ENCODE results near the gene SIGLEC15.

The SIGLEC15 gene

DNA sequence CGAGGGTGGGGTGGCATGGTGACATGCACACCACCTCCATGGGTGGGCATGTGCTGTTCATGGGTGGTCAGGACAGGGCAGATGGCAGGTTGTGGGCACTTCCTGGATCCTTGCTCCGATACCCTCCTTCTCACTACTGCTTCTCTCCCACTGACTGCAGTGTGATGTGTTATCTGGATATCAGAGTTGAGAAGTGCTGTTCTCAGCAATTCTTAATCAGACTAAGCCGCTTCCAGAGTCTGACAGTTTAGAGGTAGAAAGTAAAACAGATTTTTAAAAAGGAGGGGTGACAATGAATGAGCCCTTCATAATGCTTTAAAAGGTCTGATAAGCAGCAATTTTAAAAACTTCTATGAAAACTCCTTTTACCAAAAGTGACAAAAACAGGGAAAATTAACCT, 33.9 kb downstream of the SIGLEC15 start:
- H3K23ac ChIP-seq (ENCODE audit: low read length), result no peak overlapping the region
- no peaks in the 10 kb centered on the region for H3K79me1 ChIP-seq (ENCODE audit: low read length)
- no peaks in the 10 kb centered on the region for H3K36me3 ChIP-seq (ENCODE audit: control insufficient read depth, insufficient read depth, low read length)
- no peak overlapping the region for H2BK15ac ChIP-seq (replicated peaks; ENCODE audit: low read depth)
- no peak overlapping the region for H2BK5ac ChIP-seq (ENCODE audit: low read length)
- no peak overlapping the region for H3K9ac ChIP-seq (ENCODE audit: low read length)
- H3K4me3 ChIP-seq (ENCODE audit: low read length), result no peak overlapping the region
- no peaks in the 10 kb centered on the region for H3K79me2 ChIP-seq (ENCODE audit: control insufficient read depth, insufficient read depth, low read length)
- DNase-seq, result no peak
- H3K4ac ChIP-seq (ENCODE audit: low read depth, low read length), result no peak overlapping the region
- H2BK120ac ChIP-seq (ENCODE audit: low read depth, low read length), result no peak overlapping the region
- no peak overlapping the region for H3K27ac ChIP-seq (ENCODE audit: low read depth, low read length)
- no peak overlapping the region for H4K8ac ChIP-seq (ENCODE audit: low read depth, low read length)
- no peaks in the 10 kb centered on the region for H3K27me3 ChIP-seq (ENCODE audit: insufficient read depth, low read length, poor library complexity)
- WGBS (ENCODE audit: extremely low coverage, insufficient coverage, low lambda C conversion rate), result no CpG with 5 or more reads among the region's 3 CpGs
- H4K5ac ChIP-seq (ENCODE audit: low read length), result no peak overlapping the region
- H3K56ac ChIP-seq (ENCODE audit: low read length), result no peak overlapping the region
- no peaks in the 10 kb centered on the region for H3K4me1 ChIP-seq (ENCODE audit: control insufficient read depth, low read depth, low read length)
- no peak overlapping the region for H3K4me2 ChIP-seq (ENCODE audit: low read length)
- H3K18ac ChIP-seq (ENCODE audit: low read length), result no peak overlapping the region
- H2AK5ac ChIP-seq (ENCODE audit: low read length), result no peak overlapping the region

GRCh38 chr18:45860492-45860891, 35.0 kb downstream of the SIGLEC15 start:
- Histone ChIP-seq H4K5ac (ENCODE audit: low read length) (no peak overlapping the region), H3K56ac (ENCODE audit: low read length) (no peak overlapping the region), H2AK5ac (ENCODE audit: low read length) (no peak overlapping the region), H3K4me1 (ENCODE audit: control insufficient read depth, low read depth, low read length) (no peaks in the 10 kb centered on the region), H2BK15ac (replicated peaks; ENCODE audit: low read depth) (no peak overlapping the region), H3K4ac (ENCODE audit: low read depth, low read length) (no peak overlapping the region), H3K18ac (ENCODE audit: low read length) (no peak overlapping the region), H3K36me3 (ENCODE audit: control insufficient read depth, insufficient read depth, low read length) (no peaks in the 10 kb centered on the region), H3K9ac (ENCODE audit: low read length) (no peak overlapping the region), H4K8ac (ENCODE audit: low read depth, low read length) (no peak overlapping the region), H3K79me1 (ENCODE audit: low read length) (no peaks in the 10 kb centered on the region), H3K23ac (ENCODE audit: low read length) (no peak overlapping the region), H3K4me2 (ENCODE audit: low read length) (no peak overlapping the region), H3K27ac (ENCODE audit: low read depth, low read length) (no peak overlapping the region), H2BK120ac (ENCODE audit: low read depth, low read length) (no peak overlapping the region), H3K79me2 (ENCODE audit: control insufficient read depth, insufficient read depth, low read length) (no peaks in the 10 kb centered on the region), H3K4me3 (ENCODE audit: low read length) (no peak overlapping the region), H2BK5ac (ENCODE audit: low read length) (no peak overlapping the region), H3K27me3 (ENCODE audit: insufficient read depth, low read length, poor library complexity) (no peaks in the 10 kb centered on the region)
- no CpG with 5 or more reads among the region's 4 CpGs for WGBS (ENCODE audit: extremely low coverage, insufficient coverage, low lambda C conversion rate)
- no peak for DNase-seq

- no peak overlapping the region for H2AK5ac ChIP-seq (ENCODE audit: low read length)
- H3K36me3 ChIP-seq (ENCODE audit: control insufficient read depth, insufficient read depth, low read length), result no peaks in the 10 kb centered on the region
- no peaks in the 10 kb centered on the region for H3K27me3 ChIP-seq (ENCODE audit: insufficient read depth, low read length, poor library complexity)
These were observed 35.5 kb downstream of the SIGLEC15 start for GRCh38 chr18:45860971-45861370.

DNA sequence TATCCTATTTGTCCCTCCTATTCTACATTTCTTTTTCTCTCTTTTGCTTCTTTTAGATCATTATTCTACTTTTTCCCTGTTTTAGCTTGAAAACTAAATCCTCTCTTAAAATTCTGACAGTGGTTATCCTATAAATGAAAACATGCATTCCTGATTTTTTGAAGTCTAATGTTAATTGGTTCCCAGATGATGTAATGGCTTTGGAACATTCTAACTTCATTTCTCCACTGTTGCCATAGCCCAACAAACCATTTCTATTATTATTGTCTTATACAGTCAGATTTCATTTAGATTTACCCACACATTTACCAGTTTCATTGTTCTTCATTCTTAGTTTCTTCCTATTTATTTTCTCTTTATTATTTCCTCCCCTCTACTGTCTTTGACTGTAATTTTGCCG, 36.5 kb downstream of the SIGLEC15 start:
- Histone ChIP-seq H4K5ac (ENCODE audit: low read length) (no peak overlapping the region), H2BK15ac (replicated peaks; ENCODE audit: low read depth) (no peak overlapping the region), H2AK5ac (ENCODE audit: low read length) (no peak overlapping the region), H3K79me1 (ENCODE audit: low read length) (no peaks in the 10 kb centered on the region), H2BK5ac (ENCODE audit: low read length) (no peak overlapping the region), H3K4me3 (ENCODE audit: low read length) (no peak overlapping the region), H3K4ac (ENCODE audit: low read depth, low read length) (no peak overlapping the region), H3K4me1 (ENCODE audit: control insufficient read depth, low read depth, low read length) (no peaks in the 10 kb centered on the region), H3K27ac (ENCODE audit: low read depth, low read length) (no peak overlapping the region), H3K56ac (ENCODE audit: low read length) (no peak overlapping the region), H3K27me3 (ENCODE audit: insufficient read depth, low read length, poor library complexity) (no peaks in the 10 kb centered on the region), H3K23ac (ENCODE audit: low read length) (no peak overlapping the region), H4K8ac (ENCODE audit: low read depth, low read length) (no peak overlapping the region), H3K18ac (ENCODE audit: low read length) (no peak overlapping the region), H2BK120ac (ENCODE audit: low read depth, low read length) (no peak overlapping the region), H3K4me2 (ENCODE audit: low read length) (no peak overlapping the region), H3K36me3 (ENCODE audit: control insufficient read depth, insufficient read depth, low read length) (no peaks in the 10 kb centered on the region), H3K79me2 (ENCODE audit: control insufficient read depth, insufficient read depth, low read length) (no peaks in the 10 kb centered on the region), H3K9ac (ENCODE audit: low read length) (no peak overlapping the region)
- WGBS (ENCODE audit: extremely low coverage, insufficient coverage, low lambda C conversion rate), result 100% methylated on average over 1 of the region's 1 CpG
- DNase-seq, result no peak

More at GRCh38 chr18:45860971-45861370, 35.5 kb downstream of the SIGLEC15 start:
- H4K8ac ChIP-seq (ENCODE audit: low read depth, low read length), result no peak overlapping the region
- H3K27ac ChIP-seq (ENCODE audit: low read depth, low read length), result no peak overlapping the region
- no peak overlapping the region for H3K4ac ChIP-seq (ENCODE audit: low read depth, low read length)
- no peak overlapping the region for H3K23ac ChIP-seq (ENCODE audit: low read length)
- DNase-seq, result no peak
- no peak overlapping the region for H3K18ac ChIP-seq (ENCODE audit: low read length)
- H2BK5ac ChIP-seq (ENCODE audit: low read length), result no peak overlapping the region
- no peak overlapping the region for H4K5ac ChIP-seq (ENCODE audit: low read length)
- no peaks in the 10 kb centered on the region for H3K79me2 ChIP-seq (ENCODE audit: control insufficient read depth, insufficient read depth, low read length)
- H3K4me3 ChIP-seq (ENCODE audit: low read length), result no peak overlapping the region
- no peak overlapping the region for H3K4me2 ChIP-seq (ENCODE audit: low read length)
- no peak overlapping the region for H3K56ac ChIP-seq (ENCODE audit: low read length)
- no CpG with 5 or more reads among the region's 3 CpGs for WGBS (ENCODE audit: extremely low coverage, insufficient coverage, low lambda C conversion rate)
- no peak overlapping the region for H2BK120ac ChIP-seq (ENCODE audit: low read depth, low read length)
- H3K4me1 ChIP-seq (ENCODE audit: control insufficient read depth, low read depth, low read length), result no peaks in the 10 kb centered on the region
- H3K79me1 ChIP-seq (ENCODE audit: low read length), result no peaks in the 10 kb centered on the region
- H2BK15ac ChIP-seq (replicated peaks; ENCODE audit: low read depth), result no peak overlapping the region
- no peak overlapping the region for H3K9ac ChIP-seq (ENCODE audit: low read length)

GRCh38 chr18:45863469-45863868, 38.0 kb downstream of the SIGLEC15 start:
- H2BK5ac ChIP-seq (ENCODE audit: low read length), result no peak overlapping the region
- no peak overlapping the region for H3K18ac ChIP-seq (ENCODE audit: low read length)
- no peak overlapping the region for H3K9ac ChIP-seq (ENCODE audit: low read length)
- no peak overlapping the region for H3K4me2 ChIP-seq (ENCODE audit: low read length)
- H2AK5ac ChIP-seq (ENCODE audit: low read length), result no peak overlapping the region
- no peak overlapping the region for H4K5ac ChIP-seq (ENCODE audit: low read length)
- no peaks in the 10 kb centered on the region for H3K4me1 ChIP-seq (ENCODE audit: control insufficient read depth, low read depth, low read length)
- no CpG with 5 or more reads among the region's 1 CpG for WGBS (ENCODE audit: extremely low coverage, insufficient coverage, low lambda C conversion rate)
- no peaks in the 10 kb centered on the region for H3K79me1 ChIP-seq (ENCODE audit: low read length)
- H2BK15ac ChIP-seq (replicated peaks; ENCODE audit: low read depth), result no peak overlapping the region
- no peak overlapping the region for H3K56ac ChIP-seq (ENCODE audit: low read length)
- no peaks in the 10 kb centered on the region for H3K27me3 ChIP-seq (ENCODE audit: insufficient read depth, low read length, poor library complexity)
- no peaks in the 10 kb centered on the region for H3K36me3 ChIP-seq (ENCODE audit: control insufficient read depth, insufficient read depth, low read length)
- no peak overlapping the region for H3K23ac ChIP-seq (ENCODE audit: low read length)
- H3K4me3 ChIP-seq (ENCODE audit: low read length), result no peak overlapping the region
- no peak overlapping the region for H4K8ac ChIP-seq (ENCODE audit: low read depth, low read length)
- no peaks in the 10 kb centered on the region for H3K79me2 ChIP-seq (ENCODE audit: control insufficient read depth, insufficient read depth, low read length)
- no peak overlapping the region for H3K27ac ChIP-seq (ENCODE audit: low read depth, low read length)
- no peak overlapping the region for H3K4ac ChIP-seq (ENCODE audit: low read depth, low read length)
- no peak for DNase-seq
- no peak overlapping the region for H2BK120ac ChIP-seq (ENCODE audit: low read depth, low read length)

GRCh38 chr18:45864081-45864480, 38.6 kb downstream of the SIGLEC15 start:
- Histone ChIP-seq H2AK5ac (ENCODE audit: low read length) (no peak overlapping the region), H3K4me1 (ENCODE audit: control insufficient read depth, low read depth, low read length) (no peaks in the 10 kb centered on the region), H4K8ac (ENCODE audit: low read depth, low read length) (no peak overlapping the region), H3K36me3 (ENCODE audit: control insufficient read depth, insufficient read depth, low read length) (no peaks in the 10 kb centered on the region), H3K9ac (ENCODE audit: low read length) (no peak overlapping the region), H3K79me1 (ENCODE audit: low read length) (no peaks in the 10 kb centered on the region), H2BK15ac (replicated peaks; ENCODE audit: low read depth) (no peak overlapping the region), H3K18ac (ENCODE audit: low read length) (no peak overlapping the region), H3K79me2 (ENCODE audit: control insufficient read depth, insufficient read depth, low read length) (no peaks in the 10 kb centered on the region), H3K4me2 (ENCODE audit: low read length) (no peak overlapping the region), H3K23ac (ENCODE audit: low read length) (no peak overlapping the region), H3K4ac (ENCODE audit: low read depth, low read length) (no peak overlapping the region), H3K27ac (ENCODE audit: low read depth, low read length) (no peak overlapping the region), H3K4me3 (ENCODE audit: low read length) (no peak overlapping the region), H4K5ac (ENCODE audit: low read length) (no peak overlapping the region), H3K56ac (ENCODE audit: low read length) (no peak overlapping the region), H2BK120ac (ENCODE audit: low read depth, low read length) (no peak overlapping the region), H2BK5ac (ENCODE audit: low read length) (no peak overlapping the region), H3K27me3 (ENCODE audit: insufficient read depth, low read length, poor library complexity) (no peaks in the 10 kb centered on the region)
- no CpG with 5 or more reads among the region's 5 CpGs for WGBS (ENCODE audit: extremely low coverage, insufficient coverage, low lambda C conversion rate)
- DNase-seq, result no peak

Data from mesendoderm (in vitro differentiated cells).